ENCODE results near the gene TEK. TPM values are rescaled to one million over a fixed set of nuclear protein-coding genes. Genes with fewer than 3 reads are reported as not detected.
A peak's percentile ranks its signal among the peaks of the same experiment; 100 is the strongest.

Gene TEK
- total RNA-seq, 1 donor from 2014 or later = 1.6 TPM

GRCh38 chr9:27276193-27277030 is 167.4 kb downstream of the TEK start:
- Mint-ChIP-seq H3K4me1 (ENCODE audit: unreplicated experiment) (peaks cover 13% of the 10 kb centered on the region), H3K9me3 (ENCODE audit: unreplicated experiment) (no peaks in the 10 kb centered on the region), H3K36me3 (ENCODE audit: unreplicated experiment) (no peaks in the 10 kb centered on the region), H3K27me3 (ENCODE audit: unreplicated experiment) (peaks cover 29% of the 10 kb centered on the region), H3K27ac (ENCODE audit: unreplicated experiment) (no peak overlapping the region), H3K4me3 (ENCODE audit: unreplicated experiment) (peak overlapping the region; percentile 57)
- TF ChIP-seq CTCF (IDR thresholded peaks at IDR 0.05) = peak; percentile 82
- DNase-seq (ENCODE audit: extremely low spot score, unreplicated experiment) = no peak

- Mint-ChIP-seq H3K9me3 (ENCODE audit: unreplicated experiment) (no peaks in the 10 kb centered on the region), H3K27ac (ENCODE audit: unreplicated experiment) (no peak overlapping the region), H3K4me1 (ENCODE audit: unreplicated experiment) (peaks cover 8% of the 10 kb centered on the region), H3K27me3 (ENCODE audit: unreplicated experiment) (peaks cover 38% of the 10 kb centered on the region), H3K36me3 (ENCODE audit: unreplicated experiment) (no peaks in the 10 kb centered on the region), H3K4me3 (ENCODE audit: unreplicated experiment) (no peak overlapping the region)
- DNase-seq (ENCODE audit: extremely low spot score, unreplicated experiment) = no peak
- no peak for TF ChIP-seq CTCF (IDR thresholded peaks at IDR 0.05)
Measured at GRCh38 chr9:27278374-27278773, 169.3 kb downstream of the TEK start.

- no peak overlapping the region for H3K27ac Mint-ChIP-seq (ENCODE audit: unreplicated experiment)
Measured at GRCh38 chr9:27279611-27280010, 170.6 kb downstream of the TEK start.

More at GRCh38 chr9:27279611-27280010, 170.6 kb downstream of the TEK start:
- Mint-ChIP-seq H3K27me3 (ENCODE audit: unreplicated experiment) (peaks cover 47% of the 10 kb centered on the region), H3K9me3 (ENCODE audit: unreplicated experiment) (no peaks in the 10 kb centered on the region), H3K4me3 (ENCODE audit: unreplicated experiment) (no peak overlapping the region), H3K4me1 (ENCODE audit: unreplicated experiment) (peaks cover 8% of the 10 kb centered on the region), H3K36me3 (ENCODE audit: unreplicated experiment) (no peaks in the 10 kb centered on the region)
- DNase-seq (ENCODE audit: extremely low spot score, unreplicated experiment) = no peak
- TF ChIP-seq CTCF (IDR thresholded peaks at IDR 0.05) = no peak

Other genes with a start within 250 kb of the TEK start
- gene CAAP1, start 216.4 kb upstream of the TEK start, total RNA-seq = 17.8 and 18.2 TPM in 2 replicates
- gene PLAA, start 162.0 kb upstream of the TEK start, total RNA-seq = 32.2 and 33.1 TPM in 2 replicates
- gene IFT74, start 152.8 kb upstream of the TEK start, total RNA-seq = 14.7 and 17.0 TPM in 2 replicates
- gene LRRC19, start 103.6 kb upstream of the TEK start, total RNA-seq = not detected in 2 replicates
- gene EQTN, start 187.9 kb downstream of the TEK start, total RNA-seq = not detected in 2 replicates